ENCODE measurements around the gene SEPTIN5. TPM values are rescaled to one million over a fixed set of nuclear protein-coding genes. Genes with fewer than 3 reads are reported as not detected.

The SEPTIN5 gene
- total RNA-seq, 1 donor from 2014 or later: 123 TPM

GRCh38 chr22:19705181-19705934, 8.9 kb upstream of the SEPTIN5 start:
- DNase-seq (ENCODE audit: low read depth): no peak

DNA sequence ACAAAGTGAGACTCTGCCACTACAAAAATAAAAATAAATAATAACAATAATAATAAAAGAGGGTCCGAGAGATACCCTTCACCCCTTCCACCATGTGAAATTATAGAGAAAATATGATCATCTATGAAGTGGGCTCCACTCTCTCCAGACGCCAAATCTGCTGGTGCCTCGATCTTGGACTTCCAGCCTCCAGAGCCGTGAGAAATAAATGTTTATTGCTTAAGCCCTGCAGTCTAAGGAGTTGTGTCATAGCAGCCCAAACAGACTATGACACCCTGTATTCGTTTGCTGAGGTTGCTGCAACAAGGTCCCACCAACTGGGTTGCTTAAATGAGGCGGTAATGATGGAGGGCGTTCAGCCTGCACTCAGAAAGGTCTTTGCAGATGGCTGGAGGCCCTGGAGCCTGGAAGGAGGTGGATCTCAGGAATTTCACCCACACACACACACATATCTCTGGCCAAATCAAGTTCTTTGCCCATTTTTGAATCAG, 7.6 kb upstream of the SEPTIN5 start:
- no peak for DNase-seq (ENCODE audit: low read depth)

GRCh38 chr22:19707347-19708290, 6.7 kb upstream of the SEPTIN5 start:
- DNase-seq (ENCODE audit: low read depth): no peak

DNA sequence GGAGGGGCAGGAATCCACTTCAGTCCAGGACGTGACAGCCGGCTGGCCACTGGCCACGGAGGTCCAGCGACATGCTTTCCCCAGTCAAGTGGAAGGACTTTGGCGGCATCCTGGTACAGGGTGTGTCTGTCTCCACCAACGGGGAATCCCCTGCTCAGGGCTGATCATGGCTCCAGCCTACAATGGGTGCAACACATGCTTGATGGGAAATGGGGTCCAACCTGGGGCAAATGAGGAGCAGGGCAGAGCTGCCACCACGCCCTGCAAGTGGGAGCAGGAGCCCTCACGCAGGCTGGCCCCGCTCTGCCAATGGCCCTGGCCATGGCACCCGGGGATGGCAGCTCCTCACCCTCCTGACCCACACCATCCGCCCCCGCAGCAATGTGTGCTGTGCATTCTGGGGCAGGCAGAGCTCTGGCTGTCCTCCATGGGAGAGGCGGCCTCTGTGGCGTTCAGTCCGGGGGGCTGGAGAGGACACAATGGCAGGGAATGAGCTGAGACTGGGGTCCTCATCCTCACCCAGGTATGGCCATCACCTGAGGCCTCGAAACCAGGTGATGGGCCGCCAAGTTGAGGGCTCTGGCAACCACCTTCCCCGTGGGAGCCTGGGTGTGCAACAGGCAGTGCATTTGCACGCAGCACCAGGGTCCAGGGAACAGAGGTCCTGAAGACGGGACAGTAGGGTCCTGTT, 5.8 kb upstream of the SEPTIN5 start:
- DNase-seq (ENCODE audit: low read depth): no peak

GRCh38 chr22:19709063-19709769, 5.1 kb upstream of the SEPTIN5 start:
- peak; percentile 33 for DNase-seq (ENCODE audit: low read depth)

- no peak for DNase-seq (ENCODE audit: low read depth)
Measured at GRCh38 chr22:19710020-19710768, 4.1 kb upstream of the SEPTIN5 start.

GRCh38 chr22:19710769-19711106, 3.6 kb upstream of the SEPTIN5 start:
- DNase-seq (ENCODE audit: low read depth): no peak

DNA sequence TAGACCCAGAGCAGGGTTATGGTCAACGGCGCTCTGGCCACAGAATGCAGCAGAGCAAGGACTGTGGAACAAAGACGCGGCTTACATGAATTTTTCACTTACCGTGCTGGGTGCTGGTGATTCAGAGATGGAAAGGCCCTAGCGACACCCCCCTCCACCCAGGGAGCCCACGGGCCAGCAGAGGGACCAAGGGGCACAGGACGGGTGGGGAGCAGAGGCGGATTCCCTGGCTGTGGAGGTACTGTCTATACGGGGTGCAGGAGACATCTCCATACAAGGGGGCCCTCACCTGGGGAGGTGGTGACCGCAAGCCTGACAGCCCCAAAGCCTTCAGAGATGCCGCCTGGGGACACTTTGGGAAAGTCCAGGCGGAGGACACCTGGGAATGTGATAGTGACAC, 1.1 kb upstream of the SEPTIN5 start:
- no peak for DNase-seq (ENCODE audit: low read depth)

DNA sequence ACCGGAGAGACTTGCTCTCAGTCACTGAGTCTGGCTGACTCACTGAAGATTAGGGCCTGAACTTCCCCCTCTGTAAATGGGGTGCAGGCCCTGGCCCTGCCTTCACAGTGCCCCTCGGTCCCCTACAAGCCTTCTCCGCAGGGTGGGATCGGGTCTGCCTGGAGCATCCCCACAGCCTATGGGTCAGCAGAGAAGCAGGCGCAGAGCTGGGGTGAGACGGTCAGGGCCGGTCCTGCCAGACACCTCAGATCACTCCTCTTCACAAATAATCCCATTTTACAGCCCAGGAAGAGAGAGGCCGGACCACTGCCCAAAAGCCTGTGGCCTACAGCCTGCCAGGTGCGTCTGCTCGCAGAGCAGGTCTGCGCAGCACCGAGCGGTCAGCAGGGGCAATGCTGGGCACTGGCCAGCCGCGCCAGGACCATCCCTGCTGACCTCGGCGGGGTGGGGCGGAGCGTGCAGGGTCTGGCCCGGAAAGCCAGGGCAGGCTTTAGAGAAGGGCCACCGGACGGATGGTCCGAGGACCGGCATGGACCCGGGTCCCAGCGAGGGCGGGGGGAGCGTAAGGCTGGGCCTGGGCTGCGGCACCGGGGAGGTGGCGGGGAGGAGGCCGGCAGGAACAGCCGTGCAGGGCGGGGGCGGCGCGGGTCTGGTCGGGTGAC, 522 bp upstream of the SEPTIN5 start:
- DNase-seq (ENCODE audit: low read depth): peak; percentile 34

GRCh38 chr22:19715188-19715930, 1.1 kb downstream of the SEPTIN5 start:
- no peak for DNase-seq (ENCODE audit: low read depth)

- DNase-seq (ENCODE audit: low read depth): peak; percentile 40
Measured at GRCh38 chr22:19716041-19716828, 1.9 kb downstream of the SEPTIN5 start.

- no peak for DNase-seq (ENCODE audit: low read depth)
Measured at GRCh38 chr22:19716829-19717105, 2.5 kb downstream of the SEPTIN5 start.

DNA sequence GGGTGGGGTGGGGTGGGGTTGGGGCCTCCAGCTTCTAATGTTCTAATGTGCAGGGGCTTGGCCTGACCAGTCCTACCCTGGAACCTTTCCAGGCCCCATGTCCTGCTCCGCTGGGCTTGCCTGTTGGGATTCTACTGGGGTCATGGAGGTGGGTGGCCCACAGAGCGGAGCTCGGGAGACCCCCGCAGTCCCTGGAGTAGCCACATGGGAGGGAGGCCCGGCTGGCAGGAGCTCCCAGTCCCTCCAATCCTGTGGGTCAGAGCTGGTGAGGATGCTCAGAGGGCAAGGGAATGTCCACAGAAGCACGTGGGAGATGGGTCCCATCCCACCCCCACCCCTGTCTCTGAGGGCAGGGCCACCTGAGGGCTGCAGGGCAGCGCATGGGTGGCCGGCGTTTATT, 2.9 kb downstream of the SEPTIN5 start:
- DNase-seq (ENCODE audit: low read depth): no peak

DNA sequence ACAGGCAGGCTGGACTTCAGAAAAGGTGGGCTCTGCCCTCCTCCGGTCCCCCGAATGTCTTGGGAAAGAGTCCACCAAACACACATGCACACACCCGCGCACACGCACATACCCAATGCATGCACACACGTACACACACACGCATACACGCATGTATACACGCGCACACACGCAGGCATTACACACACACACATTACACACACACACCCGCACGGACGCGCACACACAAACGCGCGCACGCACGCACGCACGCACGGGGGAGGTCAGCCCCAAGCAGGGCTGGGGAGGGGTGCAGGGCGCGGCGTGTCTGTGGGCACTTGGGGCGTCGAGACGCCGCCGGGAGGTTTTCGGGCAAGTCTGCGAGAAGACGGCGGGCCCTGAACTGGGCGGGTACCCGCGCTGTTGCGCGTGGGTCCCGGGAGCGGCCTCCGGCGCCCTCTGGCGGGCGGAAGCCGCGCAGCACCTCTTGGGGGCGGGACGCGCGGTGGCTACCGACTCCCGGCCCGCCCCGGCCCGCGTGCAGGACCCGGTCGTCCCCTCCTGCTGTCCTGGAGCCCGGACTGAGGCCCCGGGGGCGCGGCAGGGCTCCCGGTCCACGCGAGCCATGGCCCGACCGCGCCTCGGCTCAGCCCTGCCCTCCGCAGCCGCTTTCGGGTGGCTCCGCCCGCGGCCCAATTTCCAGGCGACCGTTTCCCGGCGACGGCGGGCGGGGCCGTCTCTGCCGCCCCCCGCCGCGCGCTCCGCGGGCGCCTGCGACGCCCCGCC, 3.6 kb downstream of the SEPTIN5 start:
- peak; percentile 74 for DNase-seq (ENCODE audit: low read depth)

GRCh38 chr22:19718456-19719049, 4.2 kb downstream of the SEPTIN5 start:
- DNase-seq (ENCODE audit: low read depth): no peak

GRCh38 chr22:19719050-19719482, 4.8 kb downstream of the SEPTIN5 start:
- no peak for DNase-seq (ENCODE audit: low read depth)

- no peak for DNase-seq (ENCODE audit: low read depth)
Measured at GRCh38 chr22:19719488-19720021, 5.3 kb downstream of the SEPTIN5 start.

Measured in myocyte (in vitro differentiated cells).